22Rv1 (cell line): Measurements from ENCODE around the gene CAMTA1.

Experiments
- H3K27ac ChIP-seq: fragments of 450-650 bp; 2 replicates; pipeline ENCODE4 v1.5.1; 2017
- CTCF ChIP-seq: fragments of 450-650 bp; IDR thresholded peaks from 2 replicates; pipeline ENCODE4 v1.5.1; 2017; ENCODE audit warnings: mild to moderate bottlenecking
- ZFX ChIP-seq: fragments of 450-650 bp; IDR thresholded peaks from 2 replicates; pipeline ENCODE4 v1.6.1; 2017; ENCODE audit warnings: antibody characterized with exemption, borderline replicate concordance

The CAMTA1 gene

GRCh38 chr1:7227654-7228053 is 442.4 kb downstream of the CAMTA1 start:
- no peak overlapping the region for H3K27ac ChIP-seq
- TF ChIP-seq ZFX (no peak), CTCF (no peak)

DNA sequence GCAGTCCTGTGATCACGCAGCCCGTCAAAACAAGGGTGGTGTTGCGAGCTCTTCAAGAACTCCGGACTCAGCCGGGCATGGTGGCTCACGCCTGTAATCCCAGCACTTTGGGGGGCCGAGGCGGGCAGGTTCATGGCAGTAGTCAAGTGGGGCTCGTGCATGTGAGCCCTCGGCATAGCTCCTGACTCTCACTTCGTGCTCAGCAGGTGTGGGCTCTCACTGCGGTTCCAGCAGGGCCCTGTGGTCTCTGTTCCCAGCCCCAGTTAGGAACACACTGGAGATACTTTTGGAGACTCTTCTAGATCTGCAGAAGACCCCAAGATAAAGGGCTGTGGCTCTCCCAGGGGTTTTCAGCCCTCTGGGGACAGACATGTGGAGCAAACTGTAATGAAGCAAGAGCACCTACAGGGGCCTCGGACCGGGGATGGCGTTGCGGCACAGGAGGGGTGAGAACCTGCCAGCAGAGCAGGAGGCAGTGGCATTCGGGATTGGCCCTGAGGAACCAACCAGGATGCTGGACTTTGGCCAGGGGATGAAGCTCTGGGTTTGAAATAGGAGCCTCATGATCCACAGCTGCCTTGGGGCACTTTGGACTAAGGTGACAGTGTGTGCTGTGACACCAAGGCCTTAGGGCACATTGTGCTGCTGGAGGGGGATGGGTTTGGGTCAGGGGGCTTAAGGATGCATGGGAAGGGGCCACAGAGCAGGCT is 443.2 kb downstream of the CAMTA1 start:
- TF ChIP-seq CTCF = no peak
- TF ChIP-seq ZFX = no peak
- H3K27ac ChIP-seq = no peak overlapping the region

DNA sequence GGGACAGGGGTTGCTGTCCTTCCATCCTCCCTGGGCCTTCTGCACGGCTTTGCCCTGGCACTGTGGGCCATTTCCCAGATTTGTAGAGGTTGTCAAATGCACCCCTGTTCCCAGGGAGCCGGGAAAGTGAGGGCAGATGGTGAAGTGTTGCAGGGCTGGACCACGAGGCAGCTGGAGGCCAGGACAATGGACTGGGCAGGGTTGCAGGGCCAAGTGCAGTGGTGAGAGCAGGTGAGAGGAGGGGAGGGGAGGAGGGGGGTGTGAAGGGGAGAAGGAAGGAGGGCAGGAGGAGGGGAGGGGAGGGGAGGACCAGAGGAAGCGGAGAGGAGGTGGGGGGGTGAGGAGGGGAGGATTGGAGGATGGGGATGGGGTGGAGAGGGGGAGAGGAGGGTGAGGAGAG is 443.9 kb downstream of the CAMTA1 start:
- H3K27ac ChIP-seq = no peak overlapping the region
- no peak for TF ChIP-seq CTCF
- TF ChIP-seq ZFX = no peak

DNA sequence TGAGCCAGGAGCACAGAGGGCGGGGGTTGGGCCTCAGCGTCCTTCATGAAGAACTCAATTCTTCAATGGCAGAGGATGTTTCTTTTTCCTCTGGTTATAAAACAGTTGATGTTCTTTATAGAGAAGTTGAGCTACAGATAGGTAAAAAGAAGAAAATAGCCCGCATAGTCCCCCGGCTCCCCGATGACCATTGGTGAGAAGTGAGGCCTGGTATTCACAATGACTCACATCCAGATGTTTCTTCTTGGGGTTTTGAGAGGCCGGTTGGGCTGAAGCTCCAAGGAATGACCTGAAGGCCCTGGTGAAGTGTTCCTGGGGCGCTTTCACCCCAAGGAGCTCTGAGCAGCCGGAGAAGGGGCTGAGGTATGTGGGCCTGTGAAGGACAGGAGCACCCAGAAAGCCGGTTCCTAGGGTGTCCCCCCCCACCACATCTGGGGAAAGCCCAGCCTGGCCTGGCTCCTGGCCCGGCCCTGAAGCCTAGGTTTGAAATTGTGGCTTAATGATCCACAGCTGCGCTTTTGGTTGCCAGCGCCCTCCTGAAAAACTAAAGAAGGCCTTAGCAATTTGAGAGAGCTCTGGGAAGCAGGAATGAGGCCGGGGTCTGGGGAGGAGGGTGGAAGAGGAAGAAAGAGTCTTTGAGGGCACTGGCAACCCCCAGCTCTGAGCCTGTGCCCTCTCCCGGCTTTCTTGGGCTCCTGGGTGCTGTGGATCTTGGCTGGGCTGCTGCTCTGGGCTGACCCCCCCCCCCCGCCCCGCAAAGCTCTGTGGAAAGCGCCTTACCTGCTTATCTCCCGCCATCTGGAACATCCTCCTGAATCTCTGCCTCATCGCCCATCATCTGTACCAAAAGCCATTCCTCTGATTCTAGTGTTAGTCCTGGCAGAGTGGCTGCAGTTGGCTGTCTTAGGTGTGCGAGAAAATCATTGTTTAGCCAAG is 444.7 kb downstream of the CAMTA1 start:
- H3K27ac ChIP-seq = no peak overlapping the region
- TF ChIP-seq CTCF (no peak), ZFX (no peak)

DNA sequence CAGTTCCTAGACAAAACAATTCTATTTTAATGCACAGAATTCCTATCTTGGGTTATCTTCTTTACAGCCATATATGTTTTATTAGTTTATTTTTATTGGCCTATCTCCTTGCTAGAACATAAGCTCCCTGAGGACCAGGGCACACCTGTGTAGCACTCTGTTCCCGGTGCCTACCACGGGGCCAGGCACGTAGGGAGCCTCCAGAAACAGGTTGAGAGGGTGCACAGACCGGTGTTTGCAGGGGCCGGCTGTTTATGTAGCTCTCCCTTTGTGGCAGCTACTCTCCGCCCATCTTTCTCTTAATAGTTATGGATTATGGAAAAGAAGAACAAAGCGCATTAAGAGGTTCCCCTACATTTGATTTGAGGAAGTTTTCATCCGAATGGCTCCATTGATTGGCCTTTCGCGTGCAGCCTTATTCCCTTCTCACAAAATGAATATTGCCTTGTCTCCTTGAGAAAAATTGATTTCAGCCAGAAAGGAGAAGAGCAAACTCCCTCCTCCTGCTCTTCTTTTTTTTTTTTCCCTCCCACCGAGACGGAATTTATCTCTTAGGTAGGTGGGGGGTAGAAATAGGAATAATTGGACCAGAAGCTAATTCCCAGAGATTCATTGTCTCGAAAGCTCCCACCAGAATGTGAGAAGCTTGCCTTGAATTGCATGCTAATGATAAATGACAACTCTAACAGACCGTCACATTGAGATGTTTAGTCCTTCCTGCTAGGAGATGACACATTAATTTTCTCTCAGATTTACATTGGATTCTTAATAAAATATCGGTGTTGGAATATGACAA is 447.4 kb downstream of the CAMTA1 start:
- H3K27ac ChIP-seq = no peak overlapping the region
- TF ChIP-seq CTCF (no peak), ZFX (no peak)

- no peak for TF ChIP-seq CTCF
- TF ChIP-seq ZFX = no peak
Observed at GRCh38 chr1:7233237-7233540, 447.9 kb downstream of the CAMTA1 start.

More at GRCh38 chr1:7233237-7233540, 447.9 kb downstream of the CAMTA1 start:
- no peak overlapping the region for H3K27ac ChIP-seq
